NCI-H146 treated with DMSO at 0.1 percent for 48 hours (cell line): ENCODE results near the gene NPTX2.

Source experiments
- DNase-seq: peaks from one replicate; lab custom pipeline; 2025; ENCODE audit not compliant: unreplicated experiment; lab: John Stamatoyannopoulos, UW

The NPTX2 gene

DNA sequence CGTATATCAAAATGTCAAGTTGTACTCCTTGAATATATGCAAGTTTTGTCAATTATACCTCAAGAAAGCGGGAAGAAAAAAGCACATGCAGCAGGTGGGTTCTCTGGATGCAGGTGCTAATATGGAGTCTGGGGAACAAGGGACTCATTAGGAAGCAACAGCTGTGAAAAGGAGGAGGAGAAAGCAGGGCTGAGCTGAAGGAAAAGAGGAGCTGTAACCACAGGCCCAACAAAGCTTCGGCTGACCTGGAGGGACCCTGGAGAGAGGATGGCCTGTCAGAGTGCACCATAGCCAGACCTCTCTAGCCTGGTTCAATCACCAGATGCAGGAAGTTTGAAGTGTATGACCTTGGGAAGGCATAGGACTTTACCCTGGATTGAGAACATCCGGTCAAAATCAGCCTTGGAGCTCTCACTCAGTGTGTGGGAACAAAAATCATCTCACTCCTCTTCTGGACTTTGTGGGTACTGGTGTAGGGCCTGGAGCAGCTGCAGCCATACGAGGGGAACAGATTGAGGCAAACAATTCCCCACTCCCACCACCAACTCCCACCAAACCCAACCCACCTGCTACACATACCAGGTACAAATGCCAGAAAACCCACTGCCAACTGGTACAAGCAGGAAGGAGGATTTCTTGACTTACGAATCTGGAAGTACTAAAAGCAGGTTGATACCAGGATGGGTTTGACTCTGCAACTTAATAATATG lies 36.7 kb downstream of the NPTX2 start:
- DNase-seq: no peak

DNA sequence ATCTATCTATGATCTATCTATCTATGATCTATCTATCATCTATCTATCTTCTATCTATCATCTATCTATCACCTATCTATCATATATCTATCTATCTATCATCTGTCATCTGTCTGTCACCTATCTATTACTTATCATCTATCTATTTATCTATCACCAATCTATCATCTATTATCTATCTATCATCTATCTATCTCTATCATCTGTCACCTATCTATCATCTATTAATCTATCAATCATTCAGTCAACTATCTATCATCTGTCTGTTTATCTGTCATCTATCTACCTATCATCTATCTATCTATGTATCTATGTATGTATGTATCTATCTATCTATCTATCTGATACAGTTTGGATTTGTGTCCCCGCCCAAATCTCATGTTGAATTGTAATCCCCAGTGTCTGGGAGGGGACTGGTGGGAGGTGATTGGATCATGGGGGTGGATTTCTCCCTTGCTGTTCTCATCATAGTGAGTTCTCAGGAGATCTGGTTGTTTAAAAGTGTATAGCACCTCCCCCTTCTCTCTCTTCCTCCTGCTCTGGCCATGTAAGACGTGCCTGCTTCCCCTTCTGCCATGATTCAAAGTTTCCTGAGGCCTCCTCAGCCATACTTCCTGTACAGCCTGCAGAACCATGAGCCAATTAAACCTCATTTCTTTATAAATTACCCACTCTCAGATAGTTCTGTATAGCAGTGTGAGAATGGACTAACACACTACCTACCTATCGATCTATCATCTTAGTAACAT lies 37.6 kb downstream of the NPTX2 start:
- no peak for DNase-seq

DNA sequence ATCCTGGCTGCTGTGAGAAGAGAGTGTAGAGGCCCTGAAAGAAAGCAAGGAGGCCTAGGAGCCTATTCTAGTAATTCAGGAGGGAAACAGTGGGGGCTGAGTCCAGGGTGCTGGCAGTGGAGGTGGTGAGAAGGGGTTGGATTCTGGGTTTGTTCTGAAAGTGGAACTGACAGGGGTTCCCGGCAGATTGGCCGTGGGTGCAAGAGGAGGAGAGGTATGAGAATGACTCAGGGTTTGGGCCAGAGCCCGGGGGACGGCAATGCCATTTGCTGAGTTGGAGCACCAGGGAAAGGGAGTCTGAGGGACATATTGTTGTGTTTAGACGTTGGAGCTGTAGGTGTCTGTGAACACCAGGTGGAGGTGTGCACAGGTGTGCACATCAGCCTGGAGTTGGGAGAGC lies 38.5 kb downstream of the NPTX2 start:
- no peak for DNase-seq

DNA sequence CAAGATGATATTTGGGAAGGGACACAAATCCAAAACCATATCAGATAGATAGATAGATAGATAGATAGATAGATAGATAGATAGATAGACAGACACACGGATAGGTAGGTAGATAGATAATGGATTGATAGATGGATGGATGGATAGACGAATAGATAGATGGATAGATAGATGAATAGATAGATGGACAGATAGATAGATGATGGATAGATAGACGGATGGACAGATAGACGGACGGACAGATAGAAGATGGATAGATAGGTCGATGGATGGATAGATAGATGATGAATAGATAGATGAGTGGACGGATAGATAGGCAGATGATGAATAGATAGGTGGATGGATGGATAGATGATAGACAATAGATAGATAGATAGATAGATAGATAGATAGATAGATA lies 39.8 kb downstream of the NPTX2 start:
- no peak for DNase-seq

DNA sequence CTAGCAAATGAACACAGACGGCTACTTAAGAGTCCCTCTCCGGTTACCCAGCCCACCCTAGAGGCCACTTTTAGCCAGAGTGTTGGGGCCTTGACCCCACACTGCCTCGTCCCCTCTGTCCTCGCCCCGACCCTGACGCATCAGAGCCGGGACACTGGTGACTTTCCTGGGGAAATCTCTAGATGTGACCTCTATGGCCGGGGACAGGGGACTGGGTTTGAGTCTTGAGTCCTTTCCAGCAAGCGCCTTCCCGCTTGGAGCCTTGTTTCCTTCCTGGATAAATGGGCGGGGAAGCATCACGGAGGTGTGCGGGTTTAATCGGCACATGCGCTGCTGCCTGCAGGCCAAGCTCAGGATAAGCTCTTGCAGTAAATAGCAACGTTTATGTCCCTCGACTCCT lies 40.7 kb downstream of the NPTX2 start:
- no peak for DNase-seq

DNA sequence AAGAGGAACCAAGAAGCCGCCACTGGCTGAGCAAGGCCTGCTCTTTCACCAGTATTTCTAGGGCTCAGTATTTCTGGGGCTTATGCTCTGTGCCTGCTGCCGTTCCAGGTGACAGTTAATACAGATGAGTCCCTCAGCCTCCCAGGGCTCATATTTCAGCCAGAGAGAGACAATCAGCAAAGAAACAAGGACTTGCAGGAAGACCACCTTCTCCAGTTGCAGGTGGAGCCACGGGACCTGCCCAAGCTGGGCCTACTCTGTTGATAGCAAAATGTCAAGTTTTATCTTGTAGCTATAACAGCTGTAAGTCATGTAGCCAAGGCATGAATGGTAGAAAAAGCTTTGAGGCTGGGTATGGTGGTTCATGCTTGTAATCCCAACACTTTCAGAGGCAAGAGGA lies 42.7 kb downstream of the NPTX2 start:
- no peak for DNase-seq

DNA sequence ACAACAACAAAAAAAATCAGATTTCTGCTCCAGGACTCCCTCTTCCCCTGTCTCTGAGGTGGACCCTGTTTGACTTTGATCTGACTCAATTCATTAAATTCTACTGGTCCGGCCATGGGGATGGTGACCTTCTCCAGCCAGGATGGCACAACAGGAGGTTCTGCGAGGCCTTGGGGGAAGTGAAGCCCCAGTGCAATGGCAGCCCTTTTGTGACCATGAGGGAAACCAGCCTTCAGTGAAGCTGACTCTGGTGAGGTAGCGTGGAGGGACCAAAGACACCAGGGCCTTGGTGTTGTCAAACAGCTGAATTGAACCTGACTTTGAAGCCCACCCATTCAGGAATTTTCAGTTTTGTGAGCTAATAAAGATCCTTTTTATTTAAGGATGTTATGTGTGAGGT lies 44.5 kb downstream of the NPTX2 start:
- DNase-seq: no peak

DNA sequence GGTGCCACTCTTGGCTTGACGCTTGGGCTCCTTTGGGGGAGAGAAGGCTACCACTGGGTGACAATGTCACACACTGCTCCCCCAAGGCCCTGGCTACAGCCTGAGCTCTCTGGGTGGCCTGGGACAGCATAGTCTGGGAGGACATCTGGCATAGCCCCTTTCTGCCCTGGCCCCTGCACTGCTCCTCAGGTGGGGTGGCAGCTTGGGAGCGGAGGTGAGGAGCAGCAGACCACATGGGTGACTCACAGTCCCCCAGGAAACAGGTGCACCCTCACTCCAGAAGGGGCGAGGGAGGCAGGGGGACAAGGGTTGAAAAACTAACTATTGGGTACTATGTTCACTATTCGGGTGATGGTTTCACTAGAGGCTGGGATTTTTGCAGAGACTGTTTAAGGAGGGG lies 45.2 kb downstream of the NPTX2 start:
- no peak for DNase-seq

DNA sequence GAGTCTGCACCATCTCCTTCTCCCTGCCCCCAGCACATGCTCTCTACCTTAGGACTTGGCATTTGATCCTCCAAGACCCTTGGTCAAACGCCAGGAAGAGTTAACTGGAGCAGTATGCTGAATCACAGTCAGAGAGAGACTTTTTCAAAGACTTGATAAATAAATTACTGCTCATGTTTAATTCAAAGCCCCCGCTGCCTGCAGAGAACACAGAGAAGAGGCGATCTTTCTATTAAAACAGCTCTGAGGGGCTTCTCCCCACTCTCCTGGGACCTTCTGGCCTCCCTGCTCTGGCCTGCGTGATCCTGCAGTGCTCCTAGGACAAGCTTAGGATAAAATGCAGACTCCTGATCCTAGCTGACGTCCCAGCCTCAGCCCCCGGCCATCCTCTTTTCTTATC lies 47.8 kb downstream of the NPTX2 start:
- DNase-seq: no peak

DNA sequence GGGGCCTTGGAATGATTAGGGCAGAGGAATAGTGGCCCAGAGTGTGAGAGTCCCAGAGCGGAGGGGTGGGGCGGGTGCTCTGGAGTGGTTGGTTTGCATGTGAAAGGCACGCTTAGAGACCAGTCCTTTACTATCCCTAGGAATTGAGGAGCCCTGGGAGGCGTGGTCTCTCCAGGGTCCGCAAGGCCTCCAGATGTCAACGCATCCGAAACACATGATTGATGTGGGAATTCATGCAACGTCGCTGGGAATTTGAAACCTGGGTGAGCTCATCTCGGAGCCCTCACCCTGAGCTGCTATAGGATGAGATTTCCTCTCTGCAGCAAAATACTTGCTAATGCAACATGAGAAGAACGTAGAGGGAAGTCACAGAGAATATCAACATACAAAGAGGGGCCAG lies 51.2 kb downstream of the NPTX2 start:
- DNase-seq: no peak

DNA sequence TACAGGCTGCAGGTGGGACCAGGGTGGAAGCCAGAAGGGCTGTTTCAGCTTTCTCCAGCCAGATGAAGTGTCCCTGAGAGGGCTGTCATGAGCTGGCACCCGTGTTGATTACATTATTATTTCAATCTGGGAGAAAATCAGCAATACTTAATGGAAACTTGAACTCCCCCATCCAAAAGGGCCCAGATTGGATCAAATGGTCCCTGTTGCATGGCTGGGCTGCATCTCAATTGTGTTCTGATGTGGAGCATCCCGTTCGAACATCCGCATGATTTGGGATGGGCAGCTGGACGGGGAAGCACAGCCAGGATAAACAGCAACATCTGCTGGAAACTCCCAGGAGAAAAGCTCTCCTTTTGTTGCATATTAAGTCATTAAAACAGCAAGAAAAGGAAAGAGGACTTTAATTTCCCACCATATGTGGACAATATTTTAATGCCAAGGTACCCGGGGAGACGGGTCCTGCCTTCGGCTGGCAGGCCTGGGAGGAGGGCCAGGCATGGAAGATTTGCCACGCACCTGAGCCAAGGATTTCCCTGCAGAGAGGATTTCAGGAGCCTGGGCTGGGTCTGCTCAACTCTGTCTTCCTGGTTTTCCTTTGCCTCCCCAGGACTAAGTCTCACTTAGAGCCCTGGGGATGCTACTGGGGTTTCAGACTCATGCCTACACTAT lies 52.4 kb downstream of the NPTX2 start:
- DNase-seq: no peak

DNA sequence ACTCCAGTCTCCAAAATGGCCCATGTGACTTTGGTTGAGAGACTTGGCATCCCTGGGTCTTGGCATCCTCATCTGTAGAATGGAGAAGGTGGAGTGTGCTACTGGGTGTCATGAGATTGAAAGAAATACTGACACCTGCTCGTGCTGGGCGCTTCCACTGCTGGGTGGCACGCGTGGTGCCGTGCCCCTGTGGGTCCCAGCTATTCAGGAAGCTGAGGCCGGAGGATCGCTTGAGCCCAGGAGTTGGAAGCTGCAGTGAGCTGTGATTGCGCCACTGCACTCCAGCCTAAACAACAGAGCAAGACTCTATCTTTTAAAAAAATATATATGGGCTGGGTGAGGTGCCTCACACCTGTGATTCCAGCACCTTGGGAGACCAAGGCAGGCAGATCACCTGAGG lies 53.1 kb downstream of the NPTX2 start:
- DNase-seq: no peak

DNA sequence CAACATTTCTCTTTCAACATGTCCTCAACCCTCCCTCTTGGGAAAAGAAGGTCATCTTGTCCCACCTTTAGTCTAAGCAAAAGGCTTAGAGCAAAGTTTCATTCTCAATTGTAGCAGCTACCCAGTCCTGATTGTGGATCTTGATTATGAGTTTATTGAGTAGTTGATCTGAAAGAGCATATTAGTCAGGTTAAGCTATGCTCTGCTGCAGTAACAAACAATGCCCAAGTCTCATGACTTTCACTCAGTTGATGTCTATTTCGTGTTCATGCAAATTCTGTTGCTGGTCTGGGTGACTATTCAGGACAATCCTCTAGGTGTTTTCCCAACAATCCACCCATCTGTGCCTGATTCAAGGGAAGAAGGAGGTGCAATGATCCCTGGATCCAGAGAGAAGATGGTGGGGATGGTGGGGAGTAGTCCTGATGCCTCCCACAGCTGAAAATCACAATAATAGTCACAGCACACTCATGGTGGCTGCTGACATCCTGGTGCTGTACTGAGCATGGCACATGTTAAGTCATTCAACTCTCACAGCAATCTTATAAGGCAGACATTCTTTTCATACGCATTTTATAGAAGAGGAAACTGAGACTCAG lies 54.7 kb downstream of the NPTX2 start:
- DNase-seq: no peak

DNA sequence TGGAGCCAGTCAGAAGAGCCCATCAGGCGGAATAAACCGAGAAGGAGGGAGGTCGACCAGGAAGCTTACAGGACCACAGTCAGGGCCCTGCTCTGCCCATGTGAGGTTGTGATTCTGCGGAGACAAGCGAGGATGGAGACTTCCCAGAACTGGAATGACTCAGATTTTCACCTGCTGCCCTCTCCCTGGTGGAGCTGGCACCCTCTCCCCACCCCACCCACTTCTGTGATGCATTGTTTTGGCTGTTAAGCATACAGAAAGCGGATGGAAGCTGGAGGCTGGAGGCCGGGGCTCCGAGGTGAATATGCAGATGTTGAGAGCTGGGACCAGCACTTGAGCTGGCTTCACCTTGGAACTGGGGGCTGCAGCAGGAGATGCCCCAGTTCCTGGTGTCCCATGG lies 57.4 kb downstream of the NPTX2 start:
- no peak for DNase-seq

DNA sequence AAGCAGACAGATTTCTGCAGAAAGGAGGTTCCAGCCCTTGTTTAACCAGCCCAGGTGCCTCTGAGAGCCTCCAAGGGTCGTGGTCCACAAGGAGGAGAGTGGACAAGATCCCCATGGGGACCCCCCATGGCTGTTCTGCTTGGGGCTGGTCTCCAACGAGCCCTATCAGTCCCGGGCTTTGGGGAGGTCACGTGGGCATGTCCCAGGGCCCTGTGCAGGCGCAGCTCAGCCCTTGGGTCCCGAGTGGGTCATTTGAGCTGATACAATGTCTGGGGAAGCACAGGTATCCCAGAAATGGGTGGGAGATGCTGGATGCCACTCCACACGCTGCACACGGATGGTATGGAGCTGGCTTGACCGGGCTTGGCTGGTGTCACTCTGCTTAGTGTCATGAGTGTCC lies 57.8 kb downstream of the NPTX2 start:
- no peak for DNase-seq

DNA sequence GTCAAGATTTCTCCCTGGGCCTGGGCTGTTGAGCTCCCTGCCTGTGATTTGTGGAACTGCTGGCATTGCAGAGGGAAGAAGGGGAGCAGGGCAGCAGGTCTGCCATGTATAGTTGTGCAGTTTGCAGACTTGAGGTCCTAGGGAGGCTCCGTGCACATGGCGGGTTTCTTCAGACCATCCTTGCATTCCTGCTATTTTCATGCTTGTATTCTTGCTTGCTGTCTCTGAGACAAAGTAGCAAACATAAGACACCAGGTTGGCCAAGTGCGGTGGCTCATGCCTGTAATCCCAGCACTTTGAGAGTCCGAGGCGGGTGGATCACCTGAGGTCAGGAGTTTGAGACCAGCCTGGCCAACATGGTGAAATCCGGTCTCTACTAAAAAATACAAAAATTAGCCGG lies 61.1 kb downstream of the NPTX2 start:
- no peak for DNase-seq
